NCI-H2196 (cell line): ENCODE measurements around the gene MRPL41.
A peak's percentile ranks its signal among the peaks of the same experiment; 100 is the strongest.
"Not testable (repeated sequence)": the region's sequence is repeated elsewhere in the genome, so short reads cannot be mapped to it uniquely, and the experiment has no call there.

Experiments
- DNase-seq: peaks from one replicate; lab custom pipeline; 2025; ENCODE audit not compliant: unreplicated experiment; lab: John Stamatoyannopoulos, UW

Gene MRPL41

DNA sequence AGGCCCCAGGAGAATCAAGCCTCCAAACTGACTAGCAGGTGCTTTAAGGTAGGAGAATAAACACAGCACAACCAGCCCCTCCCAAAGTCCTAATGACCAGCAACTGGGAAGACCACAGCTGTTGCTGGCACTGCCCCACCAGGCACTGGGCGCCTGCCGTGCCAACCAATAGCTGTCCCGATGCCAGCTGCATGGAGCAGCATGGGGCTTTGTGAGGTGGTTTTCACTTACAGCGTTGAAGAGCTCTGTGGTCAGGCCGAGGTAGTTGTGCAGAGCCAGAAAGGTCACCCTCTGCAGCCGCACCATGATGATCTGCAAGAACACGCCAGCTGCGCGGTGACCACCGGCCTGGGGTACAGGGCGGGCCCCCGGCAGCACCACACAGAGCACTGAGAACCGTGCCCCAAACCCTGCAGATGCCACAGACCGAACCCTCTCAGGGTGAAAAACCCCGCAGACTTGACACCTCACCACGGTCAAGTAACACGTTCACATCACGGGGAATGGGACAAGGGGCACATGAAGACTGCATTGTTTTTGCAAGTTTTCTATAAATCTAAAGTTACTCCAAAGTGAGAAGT is 30.2 kb upstream of the MRPL41 start:
- peak; percentile 61 for DNase-seq

DNA sequence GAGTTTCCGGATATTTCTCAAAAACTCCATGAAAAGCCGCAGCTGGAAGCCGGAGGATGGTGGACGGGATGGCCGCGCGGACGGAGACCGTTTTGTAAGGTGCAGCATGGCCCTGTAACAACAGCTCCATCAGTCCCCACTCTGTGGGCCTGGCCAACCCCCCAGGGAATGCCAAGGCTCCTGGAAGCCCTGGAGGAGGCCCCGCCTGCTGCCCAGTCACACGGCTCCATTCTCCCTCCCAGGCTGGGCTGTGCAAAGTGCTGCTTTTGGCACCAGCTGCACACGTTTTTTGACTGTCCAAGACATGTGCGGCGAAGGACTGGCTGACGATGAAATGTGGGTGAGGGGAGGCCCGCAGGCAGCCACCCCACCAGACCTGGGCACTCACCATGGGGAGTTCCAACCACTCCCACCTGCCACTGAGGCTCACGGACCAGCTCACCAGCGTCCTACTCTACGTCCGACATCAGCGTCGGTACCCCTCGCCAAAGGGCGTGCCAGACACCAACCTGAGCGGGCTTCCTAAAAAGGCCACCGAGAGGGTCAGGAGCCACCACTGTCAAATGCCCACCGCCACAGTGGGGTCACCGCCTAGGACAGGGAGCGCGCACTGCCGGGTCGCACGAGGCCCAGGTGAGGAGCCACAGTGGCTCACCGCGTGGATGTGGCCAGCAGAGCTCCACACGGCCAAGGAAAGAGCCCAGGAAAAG is 28.8 kb upstream of the MRPL41 start:
- no peak for DNase-seq

DNA sequence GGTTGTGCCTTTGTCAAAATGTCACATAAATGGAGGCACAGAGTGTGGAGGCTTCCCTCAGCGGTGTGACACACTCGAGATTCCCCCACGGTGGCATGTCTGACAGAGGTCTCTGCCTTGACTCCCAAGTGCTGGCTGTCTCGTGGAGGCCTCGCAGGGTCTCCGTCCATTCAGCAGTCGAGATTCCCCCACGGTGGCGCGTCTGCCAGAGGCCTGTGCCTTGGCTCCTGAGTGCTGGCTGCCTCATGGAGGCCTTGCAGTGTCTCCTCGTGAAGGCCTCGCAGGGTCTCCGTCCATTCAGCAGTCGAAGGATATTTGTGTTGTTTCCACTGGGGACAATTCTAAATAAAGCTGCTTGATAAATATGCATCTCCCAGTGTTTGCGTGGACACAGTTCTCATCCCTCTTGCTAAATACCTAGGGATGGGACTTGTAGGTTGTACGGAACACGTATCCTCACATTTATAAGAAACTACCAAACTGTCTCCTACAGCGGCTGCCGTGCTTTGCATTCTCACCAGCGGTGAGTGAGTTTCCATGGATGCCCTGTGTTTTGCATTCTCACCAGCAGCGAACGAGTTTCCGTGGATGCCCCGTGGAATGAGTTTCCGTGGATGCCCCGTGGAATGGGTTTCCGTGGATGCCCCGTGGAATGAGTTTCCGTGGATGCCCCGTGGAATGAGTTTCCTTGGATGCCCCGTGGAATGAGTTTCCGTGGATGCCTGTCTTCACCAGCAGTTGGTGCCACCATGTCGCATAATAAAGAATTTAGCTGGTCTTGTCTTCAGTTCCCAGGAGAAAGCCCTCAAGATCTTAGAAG is 27.3 kb upstream of the MRPL41 start:
- DNase-seq = no peak

DNA sequence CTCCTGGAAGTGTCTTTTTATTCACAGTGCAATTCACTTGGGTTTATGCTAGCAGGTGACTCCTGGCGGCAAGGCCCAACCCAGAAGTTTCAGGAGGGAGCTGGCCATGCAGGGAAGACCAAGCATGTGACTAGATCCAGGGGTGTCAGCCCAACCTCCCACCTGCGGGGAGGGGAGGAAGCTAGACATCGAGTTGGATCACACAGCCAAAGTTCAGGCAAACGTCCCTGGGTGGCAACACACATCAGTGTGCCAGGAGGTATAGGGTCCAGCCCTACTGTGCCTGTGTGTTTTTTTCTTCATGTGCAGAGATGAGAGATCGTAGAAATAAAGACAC is 26.7 kb upstream of the MRPL41 start:
- no peak for DNase-seq

DNA sequence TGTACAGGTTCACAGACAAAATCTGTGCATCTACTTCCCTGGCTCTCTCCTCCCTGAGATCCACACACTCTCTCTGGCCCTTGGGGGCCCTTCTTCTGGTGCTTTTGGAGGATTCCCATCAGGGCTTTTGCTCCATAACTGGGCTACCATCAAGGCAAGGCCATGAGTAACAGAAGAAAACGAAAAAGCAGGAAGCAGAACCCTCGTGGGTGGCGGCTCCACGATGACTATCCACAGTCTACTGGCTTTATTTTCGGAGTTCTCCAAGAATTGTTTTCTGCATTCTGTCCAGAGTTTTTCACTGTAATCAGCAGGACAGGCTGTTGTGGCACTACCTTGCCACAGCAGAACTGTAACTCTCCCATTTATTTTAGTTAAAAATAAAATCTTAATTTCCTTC is 21.3 kb upstream of the MRPL41 start:
- DNase-seq = no peak

DNA sequence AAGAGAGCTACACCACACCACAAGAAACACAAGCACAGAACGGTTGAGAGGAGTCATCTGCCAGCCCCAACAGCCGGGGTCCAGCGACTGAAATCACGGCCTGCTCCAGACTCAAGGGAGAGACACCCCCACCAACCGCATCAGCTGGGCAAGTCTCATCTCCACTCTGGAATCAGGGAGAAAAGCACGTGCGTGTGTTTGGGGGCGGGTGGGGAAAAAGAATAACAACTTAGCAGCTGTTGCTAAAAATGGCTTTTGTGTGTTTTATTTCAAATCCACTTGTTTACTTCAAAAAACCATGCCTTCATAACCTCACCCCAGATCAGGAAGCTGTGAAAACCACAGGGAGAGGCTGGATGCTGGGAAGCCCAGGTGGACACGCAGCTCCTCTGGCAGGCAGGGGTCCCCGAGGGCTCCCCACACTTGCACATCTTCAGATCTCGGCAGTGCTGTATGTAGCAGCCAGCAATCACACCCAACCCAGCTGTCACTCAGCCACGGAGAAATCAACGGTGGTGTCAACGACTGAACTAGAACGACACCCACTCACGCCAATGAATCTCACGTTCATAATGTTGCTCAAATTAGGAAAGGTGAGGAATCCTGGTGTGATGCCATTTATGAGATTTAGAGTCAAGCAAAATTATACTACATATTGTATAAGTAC is 20.4 kb upstream of the MRPL41 start:
- no peak for DNase-seq

DNA sequence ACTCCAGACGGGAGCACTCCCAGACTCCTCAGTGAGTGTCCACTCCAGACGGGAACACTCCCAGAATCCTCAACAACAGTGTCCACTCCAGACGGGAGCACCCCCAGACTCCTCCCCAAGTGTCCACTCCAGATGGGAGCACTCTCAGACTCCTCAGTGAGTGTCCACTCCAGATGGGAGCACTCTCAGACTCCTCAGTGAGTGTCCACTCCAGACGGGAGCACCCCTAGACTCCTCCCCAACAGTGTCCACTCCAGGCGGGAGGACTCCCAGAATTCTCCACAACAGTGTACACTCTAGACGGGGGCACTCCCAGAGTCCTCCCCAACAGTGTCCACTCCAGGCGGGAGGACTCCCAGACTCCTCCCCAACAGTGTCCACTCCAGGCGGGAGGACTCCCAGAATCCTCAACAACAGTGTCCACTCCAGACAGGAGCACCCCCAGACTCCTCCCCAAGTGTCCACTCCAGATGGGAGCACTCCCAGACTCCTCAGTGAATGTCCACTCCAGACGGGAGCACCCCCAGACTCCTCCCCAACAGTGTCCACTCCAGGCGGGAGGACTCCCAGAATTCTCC is 18.7 kb upstream of the MRPL41 start:
- not testable (repeated sequence) for DNase-seq

DNA sequence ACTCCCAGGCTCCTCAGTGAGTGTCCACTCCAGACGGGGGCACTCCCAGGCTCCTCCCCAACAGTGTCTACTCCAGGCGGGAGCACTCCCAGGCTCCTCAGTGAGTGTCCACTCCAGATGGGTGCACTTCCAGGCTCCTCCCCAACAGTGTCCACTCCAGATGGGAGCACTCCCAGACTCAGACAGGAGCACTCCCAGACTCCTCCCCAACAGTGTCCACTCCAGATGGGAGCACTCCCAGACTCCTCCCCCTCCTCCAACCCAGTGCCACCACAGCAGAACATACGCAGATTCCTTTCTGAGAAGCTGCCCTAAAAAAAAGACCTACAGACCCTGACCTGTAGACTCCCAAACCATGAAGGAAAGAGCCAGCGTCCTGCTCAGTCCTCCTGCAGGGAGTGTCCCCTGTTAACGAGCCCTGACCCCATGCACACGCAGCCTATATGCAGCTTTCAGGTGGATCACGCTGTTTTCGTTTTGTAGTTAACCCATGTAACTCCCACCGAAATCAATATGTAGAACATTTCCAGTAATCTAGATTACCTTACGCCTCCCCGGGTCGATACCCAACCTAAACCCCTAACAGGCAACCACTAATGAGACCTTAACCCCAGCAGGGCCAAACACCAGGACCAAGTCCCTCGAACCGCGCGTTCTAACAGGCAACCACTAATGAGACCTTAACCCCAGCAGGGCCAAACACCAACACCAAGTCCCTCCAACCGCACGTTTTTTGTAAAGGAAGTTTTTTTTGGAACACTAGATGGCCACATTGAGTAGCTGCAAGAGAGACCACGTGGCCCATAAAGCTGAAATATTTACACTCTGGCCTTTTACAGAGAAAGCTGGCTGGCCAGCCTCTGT is 17.2 kb upstream of the MRPL41 start:
- DNase-seq = peak; percentile 84

DNA sequence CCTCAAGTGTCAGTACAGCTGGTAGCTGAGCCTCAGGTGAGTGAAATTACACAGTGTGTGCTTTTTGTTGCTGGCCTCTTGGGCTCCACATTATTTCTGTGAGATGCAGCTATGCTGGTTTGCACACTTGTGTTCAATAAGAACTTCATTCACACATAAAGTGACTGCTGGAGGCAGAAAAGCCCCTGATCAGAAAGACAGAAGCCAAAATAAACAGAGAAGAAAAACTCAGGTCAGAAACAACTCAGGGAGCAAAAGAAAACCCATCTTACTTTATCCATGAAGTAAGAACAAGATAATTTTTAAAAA is 16.6 kb upstream of the MRPL41 start:
- no peak for DNase-seq

DNA sequence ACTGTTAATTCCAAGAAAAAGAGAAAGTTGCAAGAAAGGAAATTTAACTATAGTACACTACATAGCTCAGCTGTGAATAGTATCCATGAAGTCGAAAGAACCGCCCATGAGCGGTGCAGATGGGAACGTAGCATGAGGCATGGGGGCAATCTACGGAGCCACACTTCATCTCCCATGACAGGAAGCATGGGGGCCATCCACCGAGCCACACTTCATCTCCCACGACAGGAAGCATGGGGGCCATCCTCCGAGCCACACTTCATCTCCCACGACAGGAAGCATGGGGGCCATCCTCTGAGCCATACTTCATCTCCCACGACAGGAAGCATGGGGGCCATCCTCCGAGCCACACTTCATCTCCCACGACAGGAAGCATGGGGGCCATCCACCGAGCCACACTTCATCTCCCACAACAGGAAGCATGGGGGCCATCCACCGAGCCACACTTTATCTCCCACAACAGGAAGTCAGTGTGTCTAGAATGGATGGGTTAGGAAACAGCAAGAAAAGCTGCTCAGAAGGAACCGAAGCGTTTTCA is 15.0 kb upstream of the MRPL41 start:
- not testable (repeated sequence) for DNase-seq

DNA sequence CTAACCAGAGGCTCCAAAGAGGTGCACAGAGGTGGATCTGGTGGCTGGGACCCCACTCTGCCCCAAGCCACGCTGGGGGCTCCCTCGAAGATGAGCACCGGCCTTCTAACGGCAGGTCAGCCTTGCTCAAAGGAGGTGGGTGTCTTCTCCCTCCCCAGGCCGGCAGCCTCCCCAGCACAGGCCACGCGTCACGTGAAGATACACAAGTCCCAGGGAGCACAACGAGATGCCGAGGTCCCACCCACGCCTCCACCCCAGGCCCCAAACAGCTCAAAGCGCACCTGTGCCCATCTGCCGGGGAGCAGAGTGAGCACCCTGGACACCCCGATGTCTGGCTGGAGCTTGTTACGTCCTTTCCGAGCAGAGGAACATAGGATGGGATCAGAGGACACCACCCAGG is 13.6 kb upstream of the MRPL41 start:
- no peak for DNase-seq

DNA sequence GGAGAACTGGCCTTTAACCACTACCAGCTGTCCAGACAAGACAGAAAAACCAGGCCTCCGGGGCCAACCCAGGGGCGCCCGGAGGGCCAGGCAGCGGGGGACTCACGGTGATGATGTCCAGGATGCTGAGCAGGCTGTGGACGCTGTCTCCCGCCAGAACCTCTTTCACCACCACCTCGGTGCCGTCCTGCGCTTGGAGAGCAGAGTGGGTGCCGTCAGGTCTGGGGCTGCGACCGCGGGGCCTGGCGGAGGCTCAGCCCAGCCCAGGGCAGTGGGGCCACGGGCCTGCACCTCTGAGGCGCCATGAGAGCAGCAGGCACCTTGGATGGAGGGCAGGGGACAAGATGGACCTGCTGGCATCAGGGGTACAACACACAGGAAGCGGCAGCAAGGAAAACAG is 11.1 kb upstream of the MRPL41 start:
- no peak for DNase-seq

DNA sequence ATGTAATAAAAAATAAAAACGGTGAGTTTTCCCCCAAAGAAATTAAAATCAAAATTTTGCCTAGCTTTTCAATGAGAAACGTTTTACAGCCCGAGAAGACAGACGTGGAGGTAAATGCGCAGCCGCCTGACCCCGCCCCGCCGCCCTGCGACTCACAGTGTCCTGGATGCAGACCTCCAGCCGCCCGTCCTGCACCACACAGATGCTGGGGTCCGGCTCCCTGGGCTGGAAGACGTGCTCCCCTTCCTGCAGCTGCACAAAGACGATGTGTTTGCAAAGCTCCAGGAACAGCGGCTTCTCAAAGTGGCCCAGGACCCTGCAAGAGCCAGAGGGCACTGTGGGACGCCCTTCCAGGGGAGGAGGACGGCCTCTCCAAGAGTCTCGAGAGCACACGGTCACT is 9.2 kb upstream of the MRPL41 start:
- DNase-seq = no peak

DNA sequence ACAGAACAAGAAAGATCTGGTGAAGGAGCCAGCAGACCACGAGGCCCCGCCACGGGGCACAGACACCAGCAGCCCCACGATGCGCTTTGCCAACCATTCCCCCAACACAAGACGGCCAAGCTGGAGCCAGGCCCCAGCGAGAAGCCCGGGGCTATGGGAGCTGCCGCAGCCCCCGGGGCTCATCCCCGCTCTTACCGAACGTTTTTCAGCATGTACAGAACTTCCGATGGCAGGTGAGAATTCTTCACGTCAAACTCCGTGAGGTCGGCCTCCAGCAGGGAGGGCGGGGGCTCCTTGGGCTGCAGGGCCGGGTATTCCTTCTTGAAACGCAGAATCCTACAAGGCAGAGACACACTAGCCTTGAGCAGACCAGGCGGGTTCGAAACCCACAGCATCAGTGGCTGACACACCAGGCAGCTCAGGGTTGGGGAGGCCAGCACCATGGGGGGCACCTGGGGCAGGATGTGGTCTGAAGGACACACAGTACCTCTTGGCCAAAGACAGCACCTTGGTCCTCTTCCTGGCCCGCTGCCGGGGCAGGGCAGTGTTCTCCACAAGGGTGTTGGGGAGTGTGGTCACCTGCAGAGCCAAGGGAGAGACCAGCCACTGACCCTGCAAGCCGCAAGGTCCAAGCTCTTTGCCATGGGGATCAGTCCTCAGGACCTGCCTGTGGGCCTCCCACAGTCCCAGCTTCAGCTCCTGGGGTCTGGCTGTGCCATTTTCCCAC is 8.3 kb upstream of the MRPL41 start:
- DNase-seq = no peak

DNA sequence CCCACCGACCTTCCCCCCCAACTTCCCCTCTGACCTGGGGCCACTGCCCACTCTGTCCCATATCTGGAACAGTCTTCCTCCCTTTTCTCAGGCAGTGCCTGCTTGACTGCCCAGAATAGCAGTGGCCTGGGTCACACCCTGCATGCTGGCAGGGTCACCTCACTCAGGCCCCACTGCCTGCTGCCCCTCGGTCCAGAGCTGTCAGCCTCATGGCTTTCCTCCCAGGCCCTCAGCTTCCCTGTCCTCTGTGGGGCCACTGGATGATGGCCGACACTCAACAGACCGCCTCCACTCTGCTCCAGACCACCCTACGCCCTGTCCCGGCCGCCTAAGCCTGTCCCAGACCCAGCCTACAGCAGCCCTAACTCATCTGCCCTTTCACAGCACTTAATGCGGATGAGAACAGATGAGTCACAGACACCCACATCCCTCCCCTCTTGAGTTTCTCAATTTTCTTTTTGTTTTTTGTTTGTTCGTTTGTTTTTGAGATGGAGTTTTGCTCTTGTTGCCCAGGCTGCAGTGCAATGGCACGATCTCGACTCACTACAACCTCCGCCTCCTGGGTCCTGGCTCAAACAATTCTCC is 7.4 kb upstream of the MRPL41 start:
- no peak for DNase-seq

DNA sequence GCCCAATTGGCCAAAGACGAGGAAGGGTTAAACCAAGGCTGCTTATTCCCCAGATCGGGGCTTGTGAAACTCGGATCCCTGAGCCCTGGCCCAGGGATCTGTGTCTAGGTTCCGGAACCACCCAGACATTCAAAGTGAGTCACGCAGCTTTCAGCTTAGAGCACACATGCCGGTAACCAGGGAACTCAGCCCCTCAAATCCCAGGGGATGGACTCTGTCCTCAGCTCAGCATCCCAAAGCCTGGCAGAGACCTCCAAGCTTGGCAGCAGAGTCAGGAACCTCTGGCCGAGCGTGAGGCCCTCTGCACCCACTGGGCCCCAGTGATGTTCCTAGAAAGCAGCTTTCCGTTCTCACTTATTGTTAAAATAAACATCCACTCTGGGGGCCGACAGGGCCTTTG is 6.6 kb upstream of the MRPL41 start:
- no peak for DNase-seq

DNA sequence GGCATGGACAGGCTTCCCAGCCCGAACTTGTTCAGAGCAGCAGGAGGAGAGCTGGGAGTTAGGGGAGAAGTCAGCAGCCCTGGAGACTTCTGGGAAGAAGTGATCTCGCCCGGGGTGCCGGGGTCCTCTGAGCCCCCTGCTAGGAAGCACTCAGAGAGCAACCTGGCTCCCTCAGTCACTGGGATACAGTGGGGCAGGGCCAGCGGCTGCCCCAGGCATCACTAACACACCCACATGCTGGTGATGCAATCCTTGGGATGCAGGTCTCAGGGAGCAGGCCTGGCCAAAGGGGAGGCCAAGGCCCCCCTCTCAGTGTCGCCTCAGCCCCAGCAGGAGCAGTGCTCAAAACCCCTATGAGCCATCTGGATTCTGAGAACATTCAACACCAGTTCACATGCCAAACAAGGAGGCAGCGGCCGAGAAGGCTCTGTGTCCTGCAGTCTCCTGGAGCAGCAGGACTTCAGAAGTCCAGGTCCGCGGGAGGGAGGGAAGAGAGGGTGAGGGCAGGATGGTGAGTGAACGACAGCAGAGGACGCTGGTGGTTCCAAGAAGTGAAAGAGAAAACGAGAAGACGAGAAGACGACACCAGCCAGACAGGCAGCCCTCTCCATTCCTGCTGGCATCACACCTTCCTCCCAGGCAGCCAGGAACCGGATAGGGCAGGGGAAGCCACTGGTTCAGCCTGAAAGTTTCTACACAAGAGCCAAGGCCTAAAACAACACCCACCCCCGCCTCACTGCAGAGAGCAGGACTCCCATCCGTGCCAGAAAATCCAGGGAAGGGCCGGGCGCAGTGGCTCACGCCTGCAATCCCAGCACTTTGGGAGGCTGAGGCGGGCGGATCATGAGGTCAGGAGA is 3.8 kb upstream of the MRPL41 start:
- DNase-seq = no peak

DNA sequence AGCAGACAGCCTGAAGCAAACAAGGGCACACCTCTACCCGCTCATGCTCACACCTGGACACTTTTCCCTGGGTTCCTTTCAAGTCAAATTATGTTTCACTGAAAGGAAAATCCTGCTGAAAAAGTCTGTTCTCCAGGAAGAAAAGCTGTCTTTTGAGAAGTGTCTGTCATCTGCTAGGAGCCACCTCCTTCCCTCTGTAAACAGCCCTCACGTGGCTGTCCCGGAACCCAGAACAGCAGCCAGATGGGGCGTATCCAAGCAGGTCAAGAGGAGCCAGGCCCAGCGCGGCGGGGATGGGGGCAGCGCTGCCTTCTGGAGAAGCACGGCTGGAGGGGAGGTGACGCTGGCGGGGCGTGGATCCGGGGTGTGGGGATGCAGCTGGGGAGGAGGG is 1.5 kb upstream of the MRPL41 start, which contains the start of gene PNPLA7:
TSS of gene PNPLA7 (minus strand) at position 172 of the 391 bp plus-strand sequence. CDS start 205 bp downstream, outside the sequence.
- DNase-seq = peak; percentile 94

DNA sequence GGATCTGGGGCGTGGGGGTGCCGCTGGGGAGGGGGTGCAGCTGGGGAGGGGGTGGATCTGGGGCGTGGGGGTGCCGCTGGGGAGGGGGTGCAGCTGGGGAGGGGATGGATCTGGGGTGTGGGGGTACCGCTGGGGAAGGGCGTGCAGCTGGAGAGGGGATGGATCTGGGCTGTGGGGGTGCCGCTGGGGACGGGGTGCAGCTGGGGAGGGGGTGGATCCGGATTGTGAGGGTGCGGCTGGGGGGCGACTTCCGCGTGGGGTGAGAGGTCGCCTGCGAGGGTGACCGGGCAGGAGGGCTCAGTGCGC is 768 bp upstream of the MRPL41 start:
- DNase-seq = not testable (repeated sequence)
